HUES6 (cell line): Measurements from ENCODE around the gene ZCCHC13.
"Not testable (repeated sequence)": the region's sequence is repeated elsewhere in the genome, so short reads cannot be mapped to it uniquely, and the experiment has no call there.

Experiments used
- H3K27ac ChIP-seq: 2 replicates; pipeline ENCODE4 v1.7.0; 2013; ENCODE audit warnings: low read depth, mild to moderate bottlenecking, low read length, inconsistent platforms
- H3K27me3 ChIP-seq: 2 replicates; pipeline ENCODE4 v1.6.1; 2013; ENCODE audit warnings: low read length; ENCODE audit not compliant: control insufficient read depth, insufficient read depth
- H3K36me3 ChIP-seq: 2 replicates; pipeline ENCODE4 v1.6.1; 2013; ENCODE audit warnings: low read length; ENCODE audit not compliant: control insufficient read depth, insufficient read depth
- H3K4me1 ChIP-seq: 2 replicates; pipeline ENCODE4 v1.6.1; 2013; ENCODE audit warnings: low read length; ENCODE audit not compliant: control insufficient read depth, insufficient read depth
- H3K4me3 ChIP-seq: 2 replicates; pipeline ENCODE4 v1.5.1; 2013; ENCODE audit warnings: low read depth, low read length
- H3K9ac ChIP-seq: one replicate; pipeline ENCODE4 v1.6.1; 2013; ENCODE audit warnings: mild to moderate bottlenecking, low read length
- H3K9me3 ChIP-seq: 2 replicates; pipeline ENCODE4 v1.6.1; 2013; ENCODE audit warnings: low read depth, low read length; ENCODE audit not compliant: control insufficient read depth, insufficient read depth

The ZCCHC13 gene

DNA sequence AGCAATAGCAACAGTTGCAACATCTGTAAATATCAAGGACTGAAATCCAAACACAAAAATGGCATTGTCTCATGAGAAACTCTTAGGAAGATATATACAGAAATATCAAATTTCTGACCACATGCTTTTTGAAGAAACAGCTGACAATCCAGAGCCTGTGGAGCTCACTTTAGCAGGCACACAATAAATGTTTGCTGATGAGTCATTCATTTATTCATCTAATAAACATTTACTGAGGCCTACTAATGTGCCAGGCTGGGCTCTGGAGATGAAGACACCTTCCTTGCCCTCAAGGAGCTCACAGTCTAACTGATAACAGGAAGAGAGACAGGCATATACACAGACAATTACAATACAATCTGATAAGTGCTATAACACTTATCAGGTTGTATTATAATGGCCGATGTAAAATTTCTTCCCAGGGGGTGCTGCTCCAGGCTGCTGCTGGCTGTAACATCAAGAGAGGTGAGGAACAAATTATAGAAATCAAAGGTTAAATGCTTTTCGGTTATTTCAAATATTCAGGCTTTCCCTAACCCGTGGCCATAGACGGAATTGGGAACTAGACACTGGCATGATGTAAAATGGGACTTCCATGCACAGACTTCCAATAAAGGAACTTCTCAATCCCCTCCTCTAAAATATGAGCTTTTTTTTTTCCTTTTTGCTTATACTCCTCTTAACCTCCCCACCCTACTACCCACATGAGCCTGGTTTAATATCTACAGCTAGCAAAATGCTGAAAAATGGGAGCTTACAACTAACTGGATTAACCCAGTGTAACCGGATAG is 16.8 kb upstream of the ZCCHC13 start:
- H3K4me1 ChIP-seq = peaks cover 56% of the 10 kb centered on the region
- no peak overlapping the region for H3K9ac ChIP-seq
- peaks cover 61% of the 10 kb centered on the region for H3K36me3 ChIP-seq
- no peaks in the 10 kb centered on the region for H3K9me3 ChIP-seq
- H3K4me3 ChIP-seq = no peak overlapping the region; the same call in 1 of the 2 replicates
- H3K27me3 ChIP-seq = no peaks in the 10 kb centered on the region
- H3K27ac ChIP-seq = no peak overlapping the region

DNA sequence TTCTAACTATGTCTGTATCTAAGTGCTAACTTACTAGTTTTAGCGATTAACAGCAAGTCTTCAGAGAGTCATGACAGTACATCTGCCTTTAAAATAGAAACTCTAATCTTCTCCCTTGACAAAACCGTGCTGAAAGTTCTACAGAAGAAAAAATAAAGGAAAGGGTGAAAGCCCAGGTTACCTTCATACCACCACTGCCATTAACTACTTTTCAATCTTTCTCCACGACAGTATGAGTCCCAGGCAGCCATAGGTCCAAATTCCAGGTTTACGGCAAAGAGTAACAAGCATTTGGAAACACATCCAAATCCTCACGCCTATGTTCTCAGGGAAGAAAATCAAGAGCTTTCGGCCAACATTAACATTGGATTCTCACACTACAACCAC is 12.4 kb upstream of the ZCCHC13 start:
- no peaks in the 10 kb centered on the region for H3K9me3 ChIP-seq
- peak overlapping the region; percentile 83 for H3K27ac ChIP-seq
- peak overlapping the region; percentile 86 for H3K4me3 ChIP-seq
- H3K27me3 ChIP-seq = no peaks in the 10 kb centered on the region
- H3K4me1 ChIP-seq = peaks cover 16% of the 10 kb centered on the region
- peaks cover 34% of the 10 kb centered on the region for H3K36me3 ChIP-seq
- H3K9ac ChIP-seq = peak overlapping the region; percentile 94

DNA sequence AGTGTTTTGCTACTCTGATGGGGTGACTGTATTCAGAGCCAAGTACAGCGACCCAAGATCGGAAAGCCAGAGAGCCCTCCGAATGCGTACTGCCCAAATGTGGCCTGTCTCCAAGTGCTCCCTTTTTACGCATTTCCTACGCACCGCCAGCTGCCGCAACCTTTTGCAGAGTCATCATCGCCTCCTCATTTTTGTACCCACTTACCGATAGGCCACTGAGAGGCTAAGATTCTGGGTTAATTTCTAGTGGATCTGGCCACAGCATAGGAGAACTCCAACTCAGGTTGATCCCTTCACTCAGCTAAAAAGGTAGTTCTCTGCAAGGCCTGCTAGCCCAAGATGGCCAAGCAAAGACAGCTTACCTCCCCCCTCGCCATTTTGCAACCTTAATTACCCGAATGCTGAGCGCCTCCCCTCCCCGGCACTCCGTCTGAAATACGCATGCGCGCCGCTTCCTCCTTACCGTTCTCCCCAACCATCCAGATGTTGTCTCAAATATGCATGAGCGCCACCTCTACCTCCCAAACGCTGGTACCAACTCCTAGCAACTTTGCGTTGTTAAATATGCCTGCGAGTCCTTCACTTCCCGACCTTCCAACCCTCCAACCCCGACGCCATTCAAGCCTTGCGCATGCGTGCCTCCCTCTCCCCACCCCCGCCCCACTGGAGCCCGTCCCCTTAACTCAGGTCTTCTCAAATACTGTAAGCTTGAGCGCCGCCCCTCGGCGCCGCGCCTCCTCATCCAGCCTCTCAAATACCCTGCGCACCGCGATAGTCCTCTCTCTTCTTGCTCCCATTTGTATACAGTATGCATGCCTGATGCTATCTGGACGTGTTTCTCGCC is 11.8 kb upstream of the ZCCHC13 start:
- Histone ChIP-seq H3K4me3 (peak overlapping the region; percentile 86), H3K27ac (peak overlapping the region; percentile 83), H3K4me1 (peaks cover 11% of the 10 kb centered on the region), H3K36me3 (peaks cover 27% of the 10 kb centered on the region), H3K27me3 (no peaks in the 10 kb centered on the region), H3K9ac (peak overlapping the region; percentile 94), H3K9me3 (no peaks in the 10 kb centered on the region)

DNA sequence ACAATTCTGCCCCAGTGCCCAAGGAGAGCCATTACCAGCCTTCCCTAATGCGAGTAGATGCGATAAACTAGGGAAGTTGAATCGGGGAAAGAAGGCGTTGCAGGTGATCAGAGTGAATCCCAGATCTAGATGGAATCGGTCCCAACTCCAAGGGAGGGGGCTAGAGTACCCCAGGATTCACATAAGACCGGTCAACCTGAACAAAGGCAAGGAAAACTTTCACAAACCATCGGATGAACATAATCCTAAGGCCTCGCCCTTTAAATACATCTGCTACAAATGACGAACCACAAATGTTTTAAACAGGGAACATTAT is 11.2 kb upstream of the ZCCHC13 start:
- H3K9me3 ChIP-seq = peaks cover 3% of the 10 kb centered on the region; the same call in 1 of the 2 replicates
- peak overlapping the region; percentile 86 for H3K4me3 ChIP-seq
- peak overlapping the region; percentile 75; the same call in 1 of the 2 replicates for H3K27ac ChIP-seq

DNA sequence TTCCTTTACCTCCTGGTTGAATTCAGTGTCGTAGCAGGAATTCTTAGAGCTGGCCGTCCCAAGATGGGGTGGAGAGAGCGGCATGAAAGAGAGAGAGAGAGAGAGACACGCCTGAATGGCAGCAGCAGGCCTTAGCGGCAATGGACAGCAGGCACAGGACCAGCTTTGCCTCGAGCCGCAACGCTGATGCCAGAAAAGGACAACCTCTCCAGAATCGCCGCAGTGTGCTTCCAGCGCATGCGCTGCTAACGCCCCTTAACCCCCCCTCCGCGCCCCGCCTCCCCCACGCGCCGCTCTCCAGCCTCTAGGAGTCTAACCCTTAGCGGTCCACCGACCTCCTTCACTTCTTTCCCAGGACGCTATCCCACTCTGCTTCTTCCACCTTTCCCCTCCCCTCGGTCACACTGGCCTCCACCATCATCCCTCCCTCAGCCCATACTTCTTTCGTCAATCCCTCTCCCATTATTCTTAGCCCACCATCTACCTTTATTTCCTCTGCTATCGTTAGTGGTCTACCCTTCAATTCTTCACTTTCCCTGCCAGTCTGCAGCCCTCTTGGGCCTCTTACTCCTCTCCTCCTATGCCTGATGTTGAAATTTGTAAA is 10.5 kb upstream of the ZCCHC13 start:
- Histone ChIP-seq H3K4me3 (peak overlapping the region; percentile 86), H3K9me3 (peaks cover 6% of the 10 kb centered on the region; the same call in 1 of the 2 replicates), H3K36me3 (peaks cover 16% of the 10 kb centered on the region; the same call in 1 of the 2 replicates), H3K27ac (peak overlapping the region; percentile 75; the same call in 1 of the 2 replicates), H3K9ac (peak overlapping the region; percentile 94), H3K27me3 (no peaks in the 10 kb centered on the region), H3K4me1 (peaks cover 4% of the 10 kb centered on the region)

More for the DNA sequence above, 11.2 kb upstream of the ZCCHC13 start:
- Histone ChIP-seq H3K36me3 (peaks cover 23% of the 10 kb centered on the region; the same call in 1 of the 2 replicates), H3K9ac (peak overlapping the region; percentile 94), H3K4me1 (peaks cover 11% of the 10 kb centered on the region), H3K27me3 (no peaks in the 10 kb centered on the region)

DNA sequence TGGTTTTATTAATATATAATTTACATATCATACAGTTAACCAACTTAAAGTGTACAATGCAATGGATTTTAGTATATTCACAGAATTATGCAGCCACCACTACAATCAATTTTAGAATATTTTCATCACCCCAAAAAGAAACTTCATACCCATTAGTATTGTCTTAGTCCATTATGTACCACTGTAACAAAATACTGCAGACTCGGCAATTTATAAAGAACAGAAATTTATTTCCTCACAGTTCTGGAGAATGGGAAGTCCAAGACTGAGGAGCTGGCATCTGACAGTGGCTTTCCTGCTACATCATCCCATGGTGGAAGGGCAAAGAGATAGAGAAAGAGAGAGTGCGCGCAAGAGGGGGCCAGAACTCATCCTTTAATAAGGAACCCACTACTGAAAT is 8.9 kb upstream of the ZCCHC13 start:
- H3K36me3 ChIP-seq = peaks cover 10% of the 10 kb centered on the region; the same call in 1 of the 2 replicates
- H3K9ac ChIP-seq = no peak overlapping the region
- no peak overlapping the region for H3K27ac ChIP-seq
- no peak overlapping the region for H3K4me3 ChIP-seq
- H3K27me3 ChIP-seq = no peaks in the 10 kb centered on the region
- H3K4me1 ChIP-seq = no peaks in the 10 kb centered on the region; the same call in 1 of the 2 replicates
- H3K9me3 ChIP-seq = peaks cover 6% of the 10 kb centered on the region; the same call in 1 of the 2 replicates

DNA sequence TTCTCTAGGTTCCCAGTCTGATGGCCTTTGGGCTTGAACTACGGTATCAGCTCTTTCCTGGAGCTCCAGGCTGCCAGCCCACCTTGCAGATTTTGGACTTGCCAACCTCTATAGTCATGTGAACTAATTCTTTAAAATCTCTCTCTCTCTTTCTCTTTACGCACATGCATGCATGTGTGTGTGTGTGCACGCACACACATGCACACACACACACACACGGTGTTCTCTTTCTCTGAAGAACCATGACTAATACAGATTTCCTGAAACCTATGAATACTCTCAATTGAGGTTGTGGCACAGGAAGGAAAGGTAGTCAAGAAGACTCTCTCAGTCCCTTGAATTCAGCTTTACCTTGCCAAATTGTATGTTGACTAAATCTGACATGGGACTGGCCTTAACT is 6.2 kb upstream of the ZCCHC13 start:
- Histone ChIP-seq H3K27me3 (no peaks in the 10 kb centered on the region), H3K4me3 (no peak overlapping the region), H3K9ac (no peak overlapping the region), H3K36me3 (no peaks in the 10 kb centered on the region), H3K9me3 (peaks cover 6% of the 10 kb centered on the region; the same call in 1 of the 2 replicates), H3K4me1 (no peaks in the 10 kb centered on the region; the same call in 1 of the 2 replicates), H3K27ac (no peak overlapping the region)

DNA sequence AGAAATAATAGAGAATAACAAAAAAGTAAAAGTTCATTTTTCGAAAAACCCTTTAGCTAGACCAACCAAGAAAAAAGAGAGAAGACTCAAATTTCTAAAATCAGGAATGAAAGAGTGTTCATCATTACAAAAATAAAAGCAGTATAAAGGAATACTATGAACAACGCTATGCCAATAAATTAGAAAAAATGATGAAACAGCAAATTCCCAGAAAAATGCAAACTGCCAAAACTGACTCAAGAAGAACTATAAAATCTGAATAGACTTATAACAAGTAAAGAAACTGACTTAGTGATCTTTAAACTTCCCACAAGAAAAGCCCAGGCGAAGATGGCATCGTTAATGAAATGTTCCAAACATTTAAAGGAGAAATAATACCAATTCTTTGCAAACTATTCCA is 3.1 kb upstream of the ZCCHC13 start:
- Histone ChIP-seq H3K4me1 (no peaks in the 10 kb centered on the region; the same call in 1 of the 2 replicates), H3K4me3 (no peak overlapping the region), H3K36me3 (no peaks in the 10 kb centered on the region), H3K27me3 (no peaks in the 10 kb centered on the region; the same call in 1 of the 2 replicates), H3K9ac (no peak overlapping the region), H3K27ac (no peak overlapping the region), H3K9me3 (peaks cover 6% of the 10 kb centered on the region; the same call in 1 of the 2 replicates)

DNA sequence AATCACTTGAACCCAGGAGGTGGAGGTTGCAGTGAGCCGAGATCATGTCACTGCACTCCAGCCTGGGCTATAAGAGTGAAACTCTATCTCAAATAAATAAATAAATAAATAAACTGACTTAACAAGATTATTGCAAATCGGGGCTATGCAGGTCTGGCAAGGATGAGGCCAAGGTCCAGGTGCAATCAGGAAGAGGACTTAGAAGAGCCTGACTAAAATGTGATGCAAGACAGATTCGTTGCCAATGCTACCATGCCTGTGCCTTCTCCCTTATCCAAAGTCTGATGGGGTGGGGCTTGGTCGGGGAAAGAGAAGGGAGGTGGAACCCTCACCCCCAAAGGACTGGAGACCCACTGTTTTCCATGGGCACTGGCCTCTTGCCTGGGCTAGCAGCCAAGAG is 14.7 kb downstream of the ZCCHC13 start:
- H3K9ac ChIP-seq = no peak overlapping the region
- peaks cover 5% of the 10 kb centered on the region; the same call in 1 of the 2 replicates for H3K27me3 ChIP-seq
- H3K36me3 ChIP-seq = no peaks in the 10 kb centered on the region
- no peak overlapping the region for H3K4me3 ChIP-seq
- H3K27ac ChIP-seq = no peak overlapping the region
- H3K9me3 ChIP-seq = 0 out of 2 replicates have a peak, but pooled peaks cover 3% of the 10 kb centered on the region
- H3K4me1 ChIP-seq = peaks cover 4% of the 10 kb centered on the region; the same call in 1 of the 2 replicates

DNA sequence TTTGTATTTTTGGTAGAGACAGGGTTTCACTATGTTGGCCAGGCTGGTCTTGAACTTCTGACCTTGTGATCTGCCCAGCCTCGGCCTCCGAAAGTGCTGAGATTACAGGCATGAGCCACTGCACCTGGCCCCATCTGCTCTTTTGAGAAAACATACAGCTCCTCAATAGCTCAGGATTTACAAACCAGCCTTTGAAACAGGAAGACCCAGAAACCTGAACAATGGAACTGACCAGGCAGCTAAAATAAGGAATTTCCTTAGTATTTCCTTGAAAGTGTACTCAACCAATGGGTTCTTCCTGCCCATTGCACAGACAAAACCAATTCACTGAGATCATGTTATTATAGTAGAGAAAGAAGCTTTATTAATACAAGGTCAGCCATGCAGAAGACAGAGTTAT is 15.3 kb downstream of the ZCCHC13 start:
- H3K9ac ChIP-seq, H3K4me3 ChIP-seq, H3K36me3 ChIP-seq, H3K27ac ChIP-seq, H3K9me3 ChIP-seq, H3K27me3 ChIP-seq: not testable (repeated sequence)
- peaks cover 10% of the 10 kb centered on the region for H3K4me1 ChIP-seq
